Fibroblast of lung (primary cell): ENCODE data around the gene RAB11FIP3. TPM values are rescaled to one million over a fixed set of nuclear protein-coding genes. Genes with fewer than 3 reads are reported as not detected.
A peak's percentile ranks its signal among the peaks of the same experiment; 100 is the strongest.
"Not testable (repeated sequence)": the region's sequence is repeated elsewhere in the genome, so short reads cannot be mapped to it uniquely, and the experiment has no call there.

Experiments used
- DNase-seq, 2 donors: peaks; one replicate each; pipeline versions ENCODE4 v3.0.0 to v3.0.0-alpha.2; 2010; ENCODE audit warnings: low read depth in 2 of 2
- H2AFZ ChIP-seq: 2 replicates; pipeline ENCODE4 v1.5.1; 2012; ENCODE audit warnings: low read length, control low read depth, inconsistent platforms
- H3K27ac ChIP-seq: 2 replicates; pipeline ENCODE4 v1.5.1; 2011; ENCODE audit warnings: low read length, control low read depth; ENCODE audit not compliant: insufficient read depth
- H3K27me3 ChIP-seq: 2 replicates; pipeline ENCODE4 v1.5.1; 2011; ENCODE audit warnings: mild to moderate bottlenecking, low read length; ENCODE audit not compliant: control insufficient read depth, insufficient read depth
- H3K36me3 ChIP-seq: 2 replicates; pipeline ENCODE4 v1.5.1; 2011; ENCODE audit warnings: low read length; ENCODE audit not compliant: control insufficient read depth, insufficient read depth
- H3K4me1 ChIP-seq: 2 replicates; pipeline ENCODE4 v1.5.1; 2011; ENCODE audit warnings: low read length; ENCODE audit not compliant: control insufficient read depth, insufficient read depth; ENCODE audit errors: extremely low read depth
- H3K4me2 ChIP-seq: 2 replicates; pipeline ENCODE4 v1.5.1; 2011; ENCODE audit warnings: low read length, control low read depth; ENCODE audit not compliant: insufficient read depth; ENCODE audit errors: extremely low read depth
- H3K4me3 ChIP-seq, 4 experiments: fragments of 200-600 bp in 1 of 4; sonication (generic) in 1 of 4; replicated peaks in 1 of 4; 2 replicates each; pipeline ENCODE4 v1.5.1; 2011 to 2016; ENCODE audit warnings: low read length in 4 of 4, low read depth in 3 of 4, mild to moderate bottlenecking in 3 of 4, control low read depth in 2 of 4, inconsistent platforms in 1 of 4, mixed read lengths in 1 of 4; ENCODE audit not compliant: insufficient read depth in 1 of 4; ENCODE audit errors: control extremely low read depth in 1 of 4
- H3K79me2 ChIP-seq: 2 replicates; pipeline ENCODE4 v1.5.1; 2012; ENCODE audit warnings: mild to moderate bottlenecking, low read length, inconsistent platforms; ENCODE audit not compliant: control insufficient read depth, insufficient read depth
- H3K9ac ChIP-seq: 2 replicates; pipeline ENCODE4 v1.5.1; 2011; ENCODE audit warnings: mild to moderate bottlenecking, low read length, control low read depth; ENCODE audit not compliant: insufficient read depth
- H3K9me3 ChIP-seq: 2 replicates; pipeline ENCODE4 v1.5.1; 2012; ENCODE audit warnings: low read depth, low read length; ENCODE audit not compliant: control insufficient read depth, insufficient read depth
- H4K20me1 ChIP-seq: 2 replicates; pipeline ENCODE4 v1.5.1; 2011; ENCODE audit warnings: low read length; ENCODE audit not compliant: control insufficient read depth, insufficient read depth; ENCODE audit errors: extremely low read depth
- EZH2 ChIP-seq: IDR thresholded peaks from 2 replicates; pipeline ENCODE4 v1.5.1; 2012; ENCODE audit warnings: low read length, control low read depth, mild to moderate bottlenecking; ENCODE audit errors: missing control alignments
- polyA plus RNA-seq, 2 donors: library from polyadenylated mRNA; depleted of rRNA in 1 of 2; stranded (reverse) in 1 of 2; unstranded in 1 of 2; fragments of >200 nt; gene quantifications; 2 replicates each; pipeline ENCODE4 v1.2.1, GENCODE V29; 2011 to 2012; ENCODE audit warnings: missing spikeins in 1 of 2
- total RNA-seq: library from RNA; depleted of rRNA; stranded (reverse); fragments of >200 nt; gene quantifications from 2 replicates; pipeline ENCODE4 v1.2.1, GENCODE V29; 2014
- TF ChIP-seq, protein P1 (sequence below), 2 donors: IDR thresholded peaks in 1 of 2; conservative IDR thresholded peaks in 1 of 2; 1 replicate in 1 of 2; 2 replicates in 1 of 2; pipeline ENCODE4 v1.5.1; 2011 to 2012; ENCODE audit warnings: low read length in 2 of 2, control low read depth in 1 of 2, inconsistent platforms in 1 of 2, low read depth in 1 of 2, mild to moderate bottlenecking in 1 of 2

Gene RAB11FIP3
- total and polyA plus RNA-seq, 2 donors (not counting 1 experiment from before 2014, with no cell fraction given), result 7.3 to 22.1 TPM

DNA sequence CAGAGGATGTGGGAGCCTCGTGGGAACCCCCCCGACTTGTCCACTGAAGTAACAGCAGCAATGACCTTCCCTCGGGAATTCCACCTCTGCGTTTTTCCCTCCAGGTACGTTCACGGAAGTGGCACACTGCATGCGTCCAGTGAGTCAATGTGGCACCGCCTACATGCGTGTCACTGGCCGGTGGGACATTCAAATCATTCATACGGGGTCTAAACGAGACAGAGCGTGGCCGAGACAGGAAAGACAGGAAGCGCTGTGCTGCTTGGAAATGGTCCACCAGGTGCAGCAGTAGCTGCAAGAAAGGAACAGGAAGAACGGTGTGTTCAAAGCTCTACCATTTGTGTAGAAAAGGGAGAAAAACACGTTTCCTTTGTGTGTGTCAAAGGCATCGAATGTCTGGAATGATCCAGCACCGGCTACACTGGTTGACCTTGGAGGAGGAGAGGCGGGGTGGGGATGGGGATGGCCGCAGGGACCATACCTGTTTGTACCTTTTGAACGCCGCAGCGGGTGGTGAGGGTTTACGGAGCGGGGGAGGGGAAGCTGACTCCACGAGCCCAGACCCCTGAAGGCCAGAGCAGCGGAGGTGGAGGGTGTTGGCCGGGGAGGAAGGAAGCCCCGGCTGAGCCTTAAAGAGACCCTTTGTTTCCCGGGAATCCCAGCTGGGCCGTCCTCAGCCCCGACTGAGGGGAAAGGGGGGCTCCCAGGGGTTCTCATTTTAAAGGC lies 42.0 kb upstream of the RAB11FIP3 start:
- Histone ChIP-seq H3K9me3 (no peaks in the 10 kb centered on the region), H3K9ac (no peak overlapping the region), H3K36me3 (no peaks in the 10 kb centered on the region), H4K20me1 (no peaks in the 10 kb centered on the region), H3K4me3 (peak overlapping the region in 1 of 4 experiments; percentile 81), H3K4me1 (no peaks in the 10 kb centered on the region), H3K27me3 (no peaks in the 10 kb centered on the region), H3K27ac (no peak overlapping the region), H2AFZ (no peak overlapping the region), H3K79me2 (peaks cover 14% of the 10 kb centered on the region), H3K4me2 (no peak overlapping the region)
- no peak for DNase-seq
- no peak for TF ChIP-seq EZH2
- TF ChIP-seq, protein P1, sequence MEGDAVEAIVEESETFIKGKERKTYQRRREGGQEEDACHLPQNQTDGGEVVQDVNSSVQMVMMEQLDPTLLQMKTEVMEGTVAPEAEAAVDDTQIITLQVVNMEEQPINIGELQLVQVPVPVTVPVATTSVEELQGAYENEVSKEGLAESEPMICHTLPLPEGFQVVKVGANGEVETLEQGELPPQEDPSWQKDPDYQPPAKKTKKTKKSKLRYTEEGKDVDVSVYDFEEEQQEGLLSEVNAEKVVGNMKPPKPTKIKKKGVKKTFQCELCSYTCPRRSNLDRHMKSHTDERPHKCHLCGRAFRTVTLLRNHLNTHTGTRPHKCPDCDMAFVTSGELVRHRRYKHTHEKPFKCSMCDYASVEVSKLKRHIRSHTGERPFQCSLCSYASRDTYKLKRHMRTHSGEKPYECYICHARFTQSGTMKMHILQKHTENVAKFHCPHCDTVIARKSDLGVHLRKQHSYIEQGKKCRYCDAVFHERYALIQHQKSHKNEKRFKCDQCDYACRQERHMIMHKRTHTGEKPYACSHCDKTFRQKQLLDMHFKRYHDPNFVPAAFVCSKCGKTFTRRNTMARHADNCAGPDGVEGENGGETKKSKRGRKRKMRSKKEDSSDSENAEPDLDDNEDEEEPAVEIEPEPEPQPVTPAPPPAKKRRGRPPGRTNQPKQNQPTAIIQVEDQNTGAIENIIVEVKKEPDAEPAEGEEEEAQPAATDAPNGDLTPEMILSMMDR (conservative IDR thresholded peaks at IDR 0.05 in 1 of 2, IDR thresholded peaks at IDR 0.05 in 1 of 2; ENCODE audit: low read depth in 1 of 2, low read length in 2 of 2), result no peak

DNA sequence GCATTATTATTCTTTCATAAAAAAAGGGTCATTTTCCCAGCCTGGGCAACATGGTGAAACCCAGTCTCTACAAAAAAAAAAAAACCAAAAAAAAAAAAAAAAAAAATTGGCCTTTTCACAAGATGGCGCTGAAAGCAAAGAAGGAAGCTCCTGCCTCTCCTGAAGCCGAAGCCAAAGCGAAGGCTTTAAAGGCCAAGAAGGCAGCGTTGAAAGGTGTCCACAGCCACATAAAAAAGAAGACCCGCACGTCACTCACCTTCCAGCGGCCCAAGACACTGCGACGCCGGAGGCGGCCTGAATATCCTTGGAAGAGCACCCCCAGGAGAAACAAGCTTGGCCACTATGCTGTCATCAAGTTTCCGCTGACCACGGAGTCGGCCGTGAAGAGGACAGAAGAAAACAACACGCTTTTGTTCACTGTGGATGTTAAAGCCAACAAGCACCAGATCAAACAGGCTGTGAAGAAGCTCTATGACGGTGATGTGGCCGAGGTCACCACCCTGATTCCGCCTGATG lies 38.8 kb upstream of the RAB11FIP3 start:
- H2AFZ ChIP-seq, result no peak overlapping the region
- DNase-seq, result peak in 1 of 2 donors; percentile 25
- no peaks in the 10 kb centered on the region for H3K4me1 ChIP-seq
- no peaks in the 10 kb centered on the region for H3K36me3 ChIP-seq
- H3K79me2 ChIP-seq, result no peaks in the 10 kb centered on the region
- TF ChIP-seq, protein P1 (conservative IDR thresholded peaks at IDR 0.05 in 1 of 2, IDR thresholded peaks at IDR 0.05 in 1 of 2; ENCODE audit: low read depth in 1 of 2, low read length in 2 of 2), result no peak
- TF ChIP-seq EZH2, result no peak
- no peaks in the 10 kb centered on the region for H4K20me1 ChIP-seq
- H3K9ac ChIP-seq, result no peak overlapping the region
- H3K27me3 ChIP-seq, result no peaks in the 10 kb centered on the region
- no peak overlapping the region for H3K4me3 ChIP-seq
- no peak overlapping the region for H3K27ac ChIP-seq
- no peak overlapping the region for H3K4me2 ChIP-seq
- no peaks in the 10 kb centered on the region for H3K9me3 ChIP-seq

GRCh38 chr16:387761-388666 lies 37.4 kb upstream of the RAB11FIP3 start:
- peak overlapping the region; percentile 38 for H2AFZ ChIP-seq
- not testable (repeated sequence) for H3K4me1 ChIP-seq, H3K9me3 ChIP-seq, H3K27me3 ChIP-seq, H3K27ac ChIP-seq, H3K36me3 ChIP-seq, H4K20me1 ChIP-seq, H3K79me2 ChIP-seq, H3K9ac ChIP-seq
- peak; percentile 58 to 70 for DNase-seq
- TF ChIP-seq, protein P1 (conservative IDR thresholded peaks at IDR 0.05 in 1 of 2, IDR thresholded peaks at IDR 0.05 in 1 of 2; ENCODE audit: low read depth in 1 of 2, low read length in 2 of 2), result peak in 1 of 2 donors; percentile 29
- H3K4me3 ChIP-seq, result peak overlapping the region in 2 of 4 experiments; percentile 14 to 36
- peak overlapping the region; percentile 69 for H3K4me2 ChIP-seq
